Astrocyte (in vitro differentiated cells and primary cell): Measurements from ENCODE around the gene LRRC63. TPM values are rescaled to one million over a fixed set of nuclear protein-coding genes. Genes with fewer than 3 reads are reported as not detected.

Experiments
- DNase-seq: peaks from one replicate; pipeline ENCODE4 v3.0.0-alpha.2; 2010; ENCODE audit warnings: low read depth
- FAIRE-seq: peaks from 2 replicates; lab custom pipeline; 2011; peaks lifted over from hg19 to GRCh38; lab: Jason Lieb, UNC
- H2AFZ ChIP-seq: 2 replicates; pipeline ENCODE4 v1.6.0; 2012; ENCODE audit warnings: low read depth, low read length, inconsistent platforms
- H3K27ac ChIP-seq: 2 replicates; pipeline ENCODE4 v1.5.1; 2011; ENCODE audit warnings: low read depth, low read length, inconsistent platforms
- H3K27me3 ChIP-seq: 2 replicates; pipeline ENCODE4 v1.6.0; 2011; ENCODE audit warnings: low read length, inconsistent platforms; ENCODE audit not compliant: insufficient read depth
- H3K36me3 ChIP-seq: 2 replicates; pipeline ENCODE4 v1.5.1; 2011; ENCODE audit warnings: low read length, inconsistent platforms; ENCODE audit not compliant: insufficient read depth
- H3K4me1 ChIP-seq: 2 replicates; pipeline ENCODE4 v1.5.1; 2011; ENCODE audit warnings: low read length, inconsistent platforms; ENCODE audit not compliant: insufficient read depth
- H3K4me2 ChIP-seq: 2 replicates; pipeline ENCODE4 v1.6.0; 2012; ENCODE audit warnings: low read length, inconsistent platforms
- H3K4me3 ChIP-seq: 2 replicates; pipeline ENCODE4 v1.5.1; 2011; ENCODE audit warnings: low read depth, mild to moderate bottlenecking, low read length, inconsistent platforms; ENCODE audit not compliant: insufficient read depth
- H3K79me2 ChIP-seq: 2 replicates; pipeline ENCODE4 v1.6.0; 2012; ENCODE audit warnings: mild to moderate bottlenecking, low read length, inconsistent platforms; ENCODE audit not compliant: insufficient read depth
- H3K9ac ChIP-seq: 2 replicates; pipeline ENCODE4 v1.6.0; 2012; ENCODE audit warnings: mild to moderate bottlenecking, low read length, inconsistent platforms
- H3K9me3 ChIP-seq: 2 replicates; pipeline ENCODE4 v1.5.1; 2012; ENCODE audit warnings: low read depth, mild to moderate bottlenecking, low read length, inconsistent platforms; ENCODE audit not compliant: insufficient read depth
- H4K20me1 ChIP-seq: 2 replicates; pipeline ENCODE4 v1.6.0; 2012; ENCODE audit warnings: low read length, inconsistent platforms; ENCODE audit not compliant: insufficient read depth
- H3K27ac Mint-ChIP-seq: one replicate; pipeline ENCODE4 v1.8.0; 2021; ENCODE audit warnings: mild to moderate bottlenecking, mixed read lengths; ENCODE audit not compliant: unreplicated experiment
- H3K27me3 Mint-ChIP-seq: one replicate; pipeline ENCODE4 v1.8.0; 2021; ENCODE audit warnings: low read depth, mixed read lengths; ENCODE audit not compliant: unreplicated experiment
- H3K36me3 Mint-ChIP-seq: one replicate; pipeline ENCODE4 v1.8.0; 2021; ENCODE audit warnings: low read depth, mixed read lengths; ENCODE audit not compliant: unreplicated experiment
- H3K4me1 Mint-ChIP-seq: one replicate; pipeline ENCODE4 v1.8.0; 2021; ENCODE audit warnings: low read depth, mixed read lengths; ENCODE audit not compliant: unreplicated experiment
- H3K4me3 Mint-ChIP-seq: one replicate; pipeline ENCODE4 v1.8.0; 2021; ENCODE audit warnings: mild to moderate bottlenecking, moderate library complexity, mixed read lengths; ENCODE audit not compliant: unreplicated experiment
- H3K9me3 Mint-ChIP-seq: one replicate; pipeline ENCODE4 v1.8.0; 2021; ENCODE audit warnings: mild to moderate bottlenecking, mixed read lengths; ENCODE audit not compliant: unreplicated experiment
- EZH2 ChIP-seq: IDR thresholded peaks from 2 replicates; pipeline ENCODE4 v1.6.1; 2012; ENCODE audit warnings: mild to moderate bottlenecking, low read length, inconsistent platforms; ENCODE audit not compliant: insufficient read depth
- total RNA-seq: library from RNA; stranded (reverse); gene quantifications from 2 replicates; pipeline ENCODE4 v1.2.1, GENCODE V29; 2021
- TF ChIP-seq, protein P1 (sequence below): IDR thresholded peaks from 2 replicates; pipeline ENCODE4 v1.5.1; 2011; ENCODE audit warnings: low read depth, mild to moderate bottlenecking, inconsistent platforms, low read length, moderate library complexity; ENCODE audit not compliant: insufficient read depth

The LRRC63 gene
- total RNA-seq, 1 donor from 2014 or later = not detected

DNA sequence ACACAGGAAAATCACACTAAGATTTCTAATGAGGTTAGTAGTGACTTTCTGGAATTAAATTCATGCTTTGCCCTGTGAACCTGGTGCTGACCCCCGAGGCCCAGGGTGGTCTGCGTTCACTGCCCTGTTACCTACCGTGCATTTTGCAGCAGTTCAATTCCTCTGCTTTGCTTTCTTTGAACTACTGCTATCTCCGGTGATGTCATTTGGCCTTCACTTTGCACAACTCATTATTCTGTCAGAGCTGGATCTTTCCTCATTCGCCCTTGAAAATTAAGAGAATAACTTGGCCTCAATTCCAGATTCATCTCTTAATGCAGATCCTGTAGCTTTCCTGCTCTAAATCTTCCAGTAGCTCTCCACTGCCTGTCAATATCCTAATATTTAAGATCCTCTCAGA lies 8.8 kb upstream of the LRRC63 start:
- Mint-ChIP-seq H3K36me3 (no peaks in the 10 kb centered on the region), H3K27me3 (no peaks in the 10 kb centered on the region), H3K4me1 (peaks cover 4% of the 10 kb centered on the region), H3K4me3 (no peak overlapping the region), H3K27ac (no peak overlapping the region), H3K9me3 (peaks cover 1% of the 10 kb centered on the region)
- Histone ChIP-seq H3K9me3 (no peaks in the 10 kb centered on the region), H3K4me3 (no peak overlapping the region), H3K79me2 (no peaks in the 10 kb centered on the region), H2AFZ (no peak overlapping the region), H3K27ac (no peak overlapping the region), H3K4me1 (no peaks in the 10 kb centered on the region), H3K4me2 (no peak overlapping the region), H3K36me3 (no peaks in the 10 kb centered on the region), H3K9ac (no peak overlapping the region), H4K20me1 (no peaks in the 10 kb centered on the region), H3K27me3 (no peaks in the 10 kb centered on the region)
- DNase-seq (no peak), FAIRE-seq (no peak)
- TF ChIP-seq, protein P1, sequence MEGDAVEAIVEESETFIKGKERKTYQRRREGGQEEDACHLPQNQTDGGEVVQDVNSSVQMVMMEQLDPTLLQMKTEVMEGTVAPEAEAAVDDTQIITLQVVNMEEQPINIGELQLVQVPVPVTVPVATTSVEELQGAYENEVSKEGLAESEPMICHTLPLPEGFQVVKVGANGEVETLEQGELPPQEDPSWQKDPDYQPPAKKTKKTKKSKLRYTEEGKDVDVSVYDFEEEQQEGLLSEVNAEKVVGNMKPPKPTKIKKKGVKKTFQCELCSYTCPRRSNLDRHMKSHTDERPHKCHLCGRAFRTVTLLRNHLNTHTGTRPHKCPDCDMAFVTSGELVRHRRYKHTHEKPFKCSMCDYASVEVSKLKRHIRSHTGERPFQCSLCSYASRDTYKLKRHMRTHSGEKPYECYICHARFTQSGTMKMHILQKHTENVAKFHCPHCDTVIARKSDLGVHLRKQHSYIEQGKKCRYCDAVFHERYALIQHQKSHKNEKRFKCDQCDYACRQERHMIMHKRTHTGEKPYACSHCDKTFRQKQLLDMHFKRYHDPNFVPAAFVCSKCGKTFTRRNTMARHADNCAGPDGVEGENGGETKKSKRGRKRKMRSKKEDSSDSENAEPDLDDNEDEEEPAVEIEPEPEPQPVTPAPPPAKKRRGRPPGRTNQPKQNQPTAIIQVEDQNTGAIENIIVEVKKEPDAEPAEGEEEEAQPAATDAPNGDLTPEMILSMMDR = no peak
- no peak for TF ChIP-seq EZH2

DNA sequence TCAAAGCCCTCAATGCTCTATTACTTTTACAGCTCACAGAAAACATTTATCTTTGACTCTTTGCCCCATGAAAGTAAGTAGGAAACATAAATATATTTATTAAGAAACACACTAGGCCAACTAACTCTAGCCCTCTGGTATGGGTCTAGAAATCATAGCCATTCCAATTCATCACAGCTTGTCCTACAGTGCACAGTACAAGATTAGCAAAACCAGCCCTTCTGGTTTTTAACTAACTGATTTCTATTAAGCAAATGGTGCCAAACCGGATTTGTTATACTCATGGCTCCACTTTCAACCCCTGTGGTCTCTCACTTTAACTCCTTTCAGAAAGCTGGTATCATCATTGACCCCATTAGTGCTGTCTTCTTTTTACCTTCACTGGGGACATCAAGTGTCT lies 5.6 kb upstream of the LRRC63 start:
- Mint-ChIP-seq H3K4me3 (no peak overlapping the region), H3K9me3 (peaks cover 1% of the 10 kb centered on the region), H3K36me3 (no peaks in the 10 kb centered on the region), H3K27ac (no peak overlapping the region), H3K4me1 (peaks cover 4% of the 10 kb centered on the region), H3K27me3 (no peaks in the 10 kb centered on the region)
- DNase-seq (no peak), FAIRE-seq (no peak)
- Histone ChIP-seq H3K79me2 (no peaks in the 10 kb centered on the region), H3K36me3 (no peaks in the 10 kb centered on the region), H3K4me1 (peaks cover 1% of the 10 kb centered on the region), H3K4me2 (no peak overlapping the region), H3K9ac (no peak overlapping the region), H3K4me3 (no peak overlapping the region), H3K9me3 (no peaks in the 10 kb centered on the region), H4K20me1 (no peaks in the 10 kb centered on the region), H2AFZ (no peak overlapping the region), H3K27me3 (no peaks in the 10 kb centered on the region), H3K27ac (no peak overlapping the region)
- TF ChIP-seq EZH2 = no peak
- TF ChIP-seq, protein P1 = no peak

DNA sequence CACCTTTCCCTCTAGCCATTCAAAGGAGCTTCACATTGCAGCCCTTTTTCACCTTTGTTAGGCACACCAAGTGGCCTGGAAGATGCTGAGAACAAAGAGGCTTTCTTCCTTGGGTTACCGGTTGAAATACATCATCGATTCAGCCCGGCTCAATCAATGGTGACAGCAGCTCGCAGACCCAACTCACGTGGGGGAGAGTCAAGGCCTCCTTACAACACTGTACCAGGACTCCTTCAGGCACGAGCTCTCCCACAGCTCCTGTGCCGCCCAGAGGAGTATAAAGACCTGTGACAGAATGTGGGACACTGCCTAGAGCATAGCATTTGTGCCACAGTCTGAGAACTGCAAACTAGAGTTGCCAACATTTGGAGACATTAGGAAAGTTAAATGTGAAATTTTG lies 3.9 kb upstream of the LRRC63 start:
- H2AFZ ChIP-seq = no peak overlapping the region

More for the DNA sequence above, 3.9 kb upstream of the LRRC63 start:
- Histone ChIP-seq H3K27me3 (no peaks in the 10 kb centered on the region), H3K4me3 (no peak overlapping the region), H3K36me3 (no peaks in the 10 kb centered on the region), H3K4me2 (no peak overlapping the region), H4K20me1 (no peaks in the 10 kb centered on the region), H3K4me1 (peaks cover 7% of the 10 kb centered on the region), H3K27ac (no peak overlapping the region), H3K9ac (no peak overlapping the region), H3K9me3 (no peaks in the 10 kb centered on the region), H3K79me2 (no peaks in the 10 kb centered on the region)
- DNase-seq (no peak), FAIRE-seq (no peak)
- no peaks in the 10 kb centered on the region for H3K4me1 Mint-ChIP-seq
- no peak overlapping the region for H3K27ac Mint-ChIP-seq
- no peaks in the 10 kb centered on the region for H3K36me3 Mint-ChIP-seq
- no peak overlapping the region for H3K4me3 Mint-ChIP-seq
- peaks cover 1% of the 10 kb centered on the region for H3K9me3 Mint-ChIP-seq
- TF ChIP-seq, protein P1 = no peak
- no peaks in the 10 kb centered on the region for H3K27me3 Mint-ChIP-seq
